Choroid plexus epithelial cell (primary cell): ENCODE measurements around the gene CARD19.

ENCODE experiments used
- DNase-seq: peaks from one replicate; pipeline ENCODE4 v3.0.0-alpha.2; 2010; ENCODE audit warnings: low read depth
- H3K4me3 ChIP-seq: 2 replicates; pipeline ENCODE4 v1.5.1; 2011; ENCODE audit warnings: low read depth, mild to moderate bottlenecking, control low read depth, low read length, moderate library complexity
- CTCF ChIP-seq: conservative IDR thresholded peaks from 2 replicates; pipeline ENCODE4 v1.5.1; 2011; ENCODE audit warnings: low read depth, mild to moderate bottlenecking, control low read depth, inconsistent platforms, low read length, moderate library complexity

CARD19 gene

DNA sequence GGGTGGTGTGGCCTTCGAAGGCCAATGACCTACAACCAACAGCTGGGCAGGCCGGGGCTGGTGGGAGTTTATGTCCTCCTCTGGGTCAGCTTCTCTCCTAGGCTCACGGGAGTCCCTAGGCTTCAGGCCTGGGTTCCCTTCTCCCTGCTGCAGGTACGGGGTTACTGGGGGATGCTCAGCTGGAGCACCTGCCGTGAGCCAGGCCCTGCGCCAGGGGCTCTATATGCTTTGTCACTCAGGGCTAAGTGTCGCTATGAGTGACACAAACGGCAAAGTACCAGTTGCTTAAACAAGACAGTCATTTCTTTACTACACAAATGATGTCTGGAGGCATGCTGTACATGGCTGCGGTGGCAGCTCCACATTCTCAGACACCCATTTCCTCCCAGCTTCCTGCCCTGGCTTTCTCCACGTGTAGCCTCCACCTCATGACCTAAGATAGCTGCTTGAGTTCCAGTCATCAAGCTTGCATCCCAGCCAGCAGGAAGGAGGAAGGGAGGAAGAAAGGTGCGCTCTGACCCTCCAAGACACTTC is 60.5 kb downstream of the CARD19 start:
- no peak for DNase-seq
- TF ChIP-seq CTCF: no peak
- no peak overlapping the region for H3K4me3 ChIP-seq

GRCh38 chr9:93159601-93160471 is 63.8 kb downstream of the CARD19 start:
- TF ChIP-seq CTCF: peak; percentile 97
- DNase-seq: peak; percentile 87
- no peak overlapping the region for H3K4me3 ChIP-seq

DNA sequence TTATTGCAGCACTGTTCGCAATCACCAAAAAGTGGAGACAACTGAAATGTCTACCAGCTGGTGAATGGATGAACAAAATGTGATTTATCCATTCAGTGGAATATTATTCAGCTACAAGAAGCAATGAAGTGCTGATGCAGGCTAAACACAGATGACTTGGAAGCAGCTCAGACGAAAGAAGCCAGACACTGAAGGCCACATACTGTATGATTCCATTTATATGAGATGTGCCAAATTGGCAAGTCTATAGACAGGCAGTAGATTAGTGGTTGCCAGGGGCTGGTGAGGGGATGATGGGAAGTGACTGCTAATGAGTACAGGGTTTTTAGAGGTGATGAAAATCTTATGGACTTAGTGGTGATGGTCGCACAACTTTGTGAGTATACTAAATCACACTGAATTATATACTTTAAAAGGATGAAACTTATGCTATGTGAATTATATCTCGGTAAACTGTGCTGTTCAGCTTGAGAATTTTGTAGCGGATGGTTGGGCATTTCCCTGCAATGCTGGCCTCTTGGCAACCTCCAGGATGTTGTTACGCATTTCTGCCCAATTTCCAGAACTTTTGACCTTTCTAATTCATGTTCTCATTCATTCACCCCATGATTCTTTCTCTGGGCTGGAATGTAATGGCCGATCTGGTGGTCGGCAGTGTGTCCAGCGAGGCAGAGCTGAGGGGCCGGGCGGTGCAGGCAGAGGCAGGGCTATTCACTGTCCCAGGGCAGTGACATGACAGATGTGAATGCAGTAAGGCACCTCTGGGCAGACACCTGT is 66.0 kb downstream of the CARD19 start:
- no peak overlapping the region for H3K4me3 ChIP-seq
- no peak for DNase-seq
- no peak for TF ChIP-seq CTCF
